GM18873 (cell line): Measurements from ENCODE around the gene PIEZO1.

Experiments used
- ATAC-seq: cut with Tn5 transposase; IDR thresholded peaks from one replicate; pipeline ENCODE4 v1.9.1; 2021; ENCODE audit warnings: mild to moderate bottlenecking, moderate library complexity, moderate number of reproducible peaks; ENCODE audit not compliant: unreplicated experiment, low FRiP score

Gene PIEZO1

DNA sequence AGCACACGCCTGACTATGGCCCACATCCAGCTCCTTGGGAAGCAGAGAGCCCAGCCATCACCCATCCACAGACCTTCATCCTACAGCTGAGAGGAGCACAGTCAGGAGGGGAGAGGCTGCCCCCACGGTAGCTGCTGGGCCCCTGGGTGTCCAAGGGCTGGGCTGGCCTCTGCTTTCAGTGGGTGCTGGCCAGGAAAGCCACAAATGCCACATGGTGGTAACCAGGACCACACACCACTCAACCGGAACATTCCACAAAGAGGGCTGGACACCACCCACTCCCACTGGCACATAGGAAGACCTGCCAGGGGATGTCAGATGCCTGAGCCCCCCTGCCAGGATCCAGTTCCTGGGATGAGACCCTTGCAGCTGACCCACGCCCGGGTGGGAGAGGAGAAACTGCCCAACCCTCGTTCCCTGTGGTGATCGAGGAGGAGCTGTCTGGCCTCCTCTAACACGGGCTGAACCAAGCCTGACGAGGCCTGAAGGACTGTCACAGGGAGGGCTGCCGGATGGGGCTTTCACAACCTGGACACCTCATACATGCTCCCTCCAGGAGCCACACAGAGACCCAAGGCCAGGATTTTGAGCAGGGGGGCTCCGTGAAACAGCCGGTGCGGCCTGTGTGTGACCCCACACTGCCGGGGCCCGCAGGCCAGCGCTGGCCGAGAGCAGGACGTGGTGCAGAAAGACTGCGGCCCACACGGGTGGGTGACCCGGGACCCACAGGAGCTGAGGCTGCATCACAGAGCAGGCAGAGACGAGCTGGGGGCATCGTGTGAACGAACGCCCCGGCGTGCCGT lies 30.7 kb downstream of the PIEZO1 start:
- ATAC-seq: no peak

DNA sequence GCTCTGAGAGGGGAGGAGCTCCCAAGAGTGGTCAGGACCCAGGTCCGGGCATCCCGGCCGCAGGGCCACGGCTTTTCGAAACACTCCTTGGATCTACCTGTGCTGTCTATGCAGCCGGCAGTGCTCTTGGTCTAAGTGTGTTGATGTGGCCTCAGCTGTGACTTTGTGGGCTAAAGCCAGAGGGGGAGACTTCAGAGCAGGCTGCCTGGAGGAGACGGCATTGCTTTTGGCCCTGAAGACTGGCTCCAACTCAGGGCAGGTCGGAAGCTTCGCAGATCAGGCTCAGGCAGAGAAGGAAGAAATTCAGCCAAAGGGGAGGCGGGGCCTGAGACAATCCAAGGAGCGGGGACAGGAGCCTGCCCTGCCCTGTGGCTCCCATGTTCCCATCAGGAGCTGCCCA lies 31.4 kb downstream of the PIEZO1 start:
- ATAC-seq: no peak

- ATAC-seq: no peak
Measured at GRCh38 chr16:88753191-88753590, 31.8 kb downstream of the PIEZO1 start.

- ATAC-seq: no peak
Measured at GRCh38 chr16:88752386-88753002, 32.5 kb downstream of the PIEZO1 start.

DNA sequence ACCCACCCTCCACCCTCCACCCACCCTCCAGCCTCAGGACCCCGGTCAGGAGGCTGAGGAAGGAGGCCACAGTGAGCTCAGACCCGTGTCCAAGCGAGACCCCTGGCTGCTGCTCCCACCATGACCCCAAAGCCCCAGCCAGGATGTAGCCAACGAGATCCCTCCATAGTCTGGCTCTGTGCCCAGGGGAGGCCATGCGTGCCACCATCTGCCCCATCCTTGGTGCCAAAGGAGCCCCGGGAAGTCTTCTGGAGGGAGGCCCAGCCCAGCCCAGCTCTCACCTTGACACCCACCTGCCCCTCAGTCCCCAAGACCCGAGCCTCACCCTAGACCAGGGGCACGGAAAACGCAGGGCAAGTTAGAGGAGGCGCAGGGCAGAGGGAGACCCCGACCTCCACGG lies 34.2 kb downstream of the PIEZO1 start:
- ATAC-seq: no peak

- ATAC-seq: no peak
Measured at GRCh38 chr16:88749358-88749757, 35.7 kb downstream of the PIEZO1 start.

- no peak for ATAC-seq
Measured at GRCh38 chr16:88748364-88748763, 36.7 kb downstream of the PIEZO1 start.

DNA sequence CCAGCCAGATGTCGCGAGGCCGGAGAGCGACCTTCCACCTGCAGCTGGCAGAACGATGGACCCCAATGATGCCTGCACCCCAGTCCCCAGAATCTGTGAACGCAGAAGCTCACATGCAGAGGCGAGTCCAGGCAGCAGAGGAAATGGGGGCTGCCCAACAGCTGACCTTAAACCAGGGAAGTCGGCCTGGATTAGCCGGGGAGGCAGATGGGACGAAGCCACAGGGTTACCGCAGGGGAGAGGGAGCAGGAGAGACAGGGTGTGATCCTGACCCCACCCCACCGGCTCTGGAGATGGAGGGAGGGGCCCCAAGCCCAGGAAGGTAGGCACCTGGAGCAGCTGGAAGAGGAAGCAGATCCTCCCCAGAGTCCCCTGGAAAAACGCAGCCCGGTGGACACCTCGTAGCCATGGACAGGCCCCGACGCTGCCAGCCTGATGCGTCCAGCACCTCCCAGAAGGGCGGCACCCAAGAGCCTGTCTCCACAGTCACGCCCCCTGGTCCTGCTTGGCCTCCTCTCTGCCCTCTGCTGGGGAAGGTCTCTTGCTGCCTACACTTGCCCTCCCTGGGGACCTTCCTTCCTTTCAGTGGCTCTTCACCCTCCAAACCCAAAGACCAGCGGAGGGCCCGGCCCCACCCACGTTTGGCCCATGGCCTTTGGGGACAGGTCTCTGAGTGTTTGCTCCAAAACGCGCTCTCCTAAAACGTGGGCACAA lies 37.3 kb downstream of the PIEZO1 start:
- ATAC-seq: no peak

DNA sequence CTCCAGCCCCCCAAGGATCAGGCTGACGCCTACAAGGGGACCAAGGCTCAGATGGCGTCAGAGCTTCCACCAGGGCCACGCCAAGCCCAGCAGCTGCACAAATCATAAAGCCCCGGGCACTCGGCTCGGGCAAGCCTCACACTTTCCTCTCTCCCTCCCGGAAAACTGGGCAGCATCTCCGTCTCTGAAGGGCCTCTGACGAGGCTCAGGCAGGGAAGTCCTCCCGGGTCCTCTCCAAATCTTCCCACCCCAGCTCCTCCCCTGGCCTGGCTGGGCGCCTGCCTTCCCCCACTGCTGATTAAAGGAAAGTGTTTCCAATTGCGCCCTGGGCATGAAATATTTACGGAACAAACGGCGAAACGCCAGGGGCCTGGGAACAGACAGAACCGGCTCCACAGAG lies 38.5 kb downstream of the PIEZO1 start:
- no peak for ATAC-seq

GRCh38 chr16:88744577-88745521 lies 40.2 kb downstream of the PIEZO1 start:
- ATAC-seq: no peak

DNA sequence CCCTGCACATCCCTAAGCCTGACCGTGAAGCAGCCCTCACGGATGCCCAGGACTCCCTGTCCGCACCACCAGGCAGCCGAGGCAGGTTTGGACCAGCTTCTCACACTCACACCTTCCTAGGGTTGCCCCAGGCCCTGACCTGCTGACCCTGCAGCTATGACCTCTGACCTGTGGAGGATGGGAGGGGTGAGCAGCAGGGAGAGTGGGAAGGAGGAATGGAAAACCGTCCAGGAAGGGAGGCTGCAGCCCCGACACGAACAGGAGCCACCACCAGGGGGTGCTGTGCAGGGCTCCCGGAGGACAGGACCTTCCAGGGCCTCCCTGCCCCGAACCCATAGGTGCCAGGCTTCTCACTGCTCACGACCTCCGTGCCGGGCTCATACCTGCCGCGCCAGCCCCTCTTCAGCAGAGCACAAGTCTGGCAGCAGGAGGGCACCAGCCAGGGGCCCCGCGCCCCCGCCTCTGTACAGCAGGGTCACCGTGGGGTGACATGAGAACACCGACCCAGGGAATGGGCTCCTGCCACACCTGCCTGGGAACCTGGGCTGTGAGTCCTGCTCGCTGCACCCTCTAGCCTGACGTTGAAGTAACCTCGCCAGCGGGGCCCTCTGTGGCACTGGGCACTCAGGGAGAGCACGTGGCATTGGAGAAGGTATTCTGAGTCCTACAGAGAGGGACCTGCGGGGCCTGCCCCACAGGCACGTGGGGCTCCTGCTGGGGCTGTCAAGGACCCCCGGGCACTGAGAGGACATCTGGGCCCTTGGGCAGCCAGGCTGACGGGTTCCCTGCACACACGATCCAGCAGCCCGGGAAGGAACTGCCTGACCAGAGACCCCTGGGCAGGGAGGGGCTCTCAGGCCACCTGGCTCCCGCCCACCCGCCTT lies 41.1 kb downstream of the PIEZO1 start:
- ATAC-seq: no peak

DNA sequence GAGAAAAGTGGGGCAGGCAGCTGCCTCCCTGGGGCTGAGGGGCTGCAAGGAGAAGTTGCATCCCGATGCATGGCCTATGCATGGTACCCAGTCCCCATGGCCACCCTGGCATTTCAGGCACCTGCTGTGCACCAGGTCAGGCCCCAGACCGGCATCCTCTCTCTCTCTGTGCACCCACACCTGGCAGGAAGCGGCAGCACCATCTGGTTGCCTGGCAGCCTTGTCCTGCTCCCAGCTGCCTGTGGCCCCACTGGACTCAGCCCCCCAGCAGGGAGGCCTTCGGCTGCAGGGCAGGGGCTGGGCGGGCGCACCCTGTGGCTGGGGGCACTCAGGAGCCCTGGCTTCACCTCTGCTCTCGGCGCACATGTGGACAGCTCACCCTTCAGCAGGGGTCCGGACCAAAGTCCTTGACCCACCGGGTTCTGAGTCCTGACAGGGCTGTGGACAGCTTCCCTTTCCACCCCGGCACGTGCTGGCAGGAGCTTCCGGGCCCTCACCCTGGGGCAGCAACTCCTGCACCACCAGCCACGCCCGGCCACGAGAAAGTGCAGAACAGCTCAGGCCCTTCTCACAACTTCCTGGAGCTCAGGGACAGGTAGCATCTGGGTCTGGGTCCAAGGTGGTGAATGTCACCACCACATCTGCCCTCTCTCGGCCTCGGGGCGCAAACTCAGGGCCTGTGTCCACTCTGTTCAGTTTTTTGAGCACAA lies 42.0 kb downstream of the PIEZO1 start:
- no peak for ATAC-seq

GRCh38 chr16:88741368-88741767 lies 43.7 kb downstream of the PIEZO1 start:
- no peak for ATAC-seq

DNA sequence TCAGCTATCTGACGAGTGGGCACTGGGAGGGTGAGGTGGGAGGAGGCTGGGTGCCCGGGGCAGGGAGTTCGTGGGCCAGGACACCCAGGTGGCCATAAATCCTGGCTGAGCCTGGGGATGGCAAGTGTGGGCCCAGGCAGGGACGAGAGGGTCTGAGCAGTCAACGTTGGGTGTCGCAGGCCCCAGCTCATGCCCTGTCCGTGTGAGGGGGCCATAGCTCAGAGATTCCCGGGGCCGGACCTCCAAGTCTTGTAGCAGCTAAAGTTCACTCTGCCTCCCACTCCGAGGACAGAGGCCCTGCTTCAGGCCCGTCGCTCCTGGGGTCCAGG lies 44.3 kb downstream of the PIEZO1 start:
- ATAC-seq: no peak

- ATAC-seq: no peak
Measured at GRCh38 chr16:88739977-88740726, 44.9 kb downstream of the PIEZO1 start.

- ATAC-seq: no peak
Measured at GRCh38 chr16:88739139-88739976, 45.7 kb downstream of the PIEZO1 start.
